Ovary (tissue), 3 donors: ENCODE measurements around the gene KIFC1.

Experiments
- POLR2A ChIP-seq: fragments of 450-650 bp; IDR thresholded peaks from one replicate; pipeline ENCODE4 v1.6.1; 2017; ENCODE audit warnings: antibody characterized with exemption, mild to moderate bottlenecking, moderate library complexity
- TF ChIP-seq, protein P1 (sequence below), 3 donors: fragments of 450-650 bp in 2 of 3; fragments of 200-600 bp in 1 of 3; IDR thresholded peaks; one replicate each; pipeline versions ENCODE4 v1.5.1 to v1.8.0; 2016 to 2022; ENCODE audit warnings: antibody characterized with exemption in 3 of 3, mild to moderate bottlenecking in 1 of 3
- donor health status: DM: no; HTN: no; CAD: no.

DNA sequence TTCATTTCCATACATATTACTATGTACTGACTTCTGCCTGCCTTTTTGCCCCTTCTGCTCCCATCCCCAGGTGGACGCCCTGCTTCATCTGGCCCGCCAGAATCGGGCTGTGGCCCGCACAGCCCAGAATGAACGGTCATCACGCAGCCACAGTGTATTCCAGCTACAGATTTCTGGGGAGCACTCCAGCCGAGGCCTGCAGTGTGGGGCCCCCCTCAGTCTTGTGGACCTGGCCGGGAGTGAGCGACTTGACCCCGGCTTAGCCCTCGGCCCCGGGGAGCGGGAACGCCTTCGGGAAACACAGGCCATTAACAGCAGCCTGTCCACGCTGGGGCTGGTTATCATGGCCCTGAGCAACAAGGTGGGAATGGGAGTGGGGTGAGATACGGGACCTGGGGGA is 14.5 kb downstream of the KIFC1 start:
- no peak for TF ChIP-seq POLR2A
- TF ChIP-seq, protein P1, sequence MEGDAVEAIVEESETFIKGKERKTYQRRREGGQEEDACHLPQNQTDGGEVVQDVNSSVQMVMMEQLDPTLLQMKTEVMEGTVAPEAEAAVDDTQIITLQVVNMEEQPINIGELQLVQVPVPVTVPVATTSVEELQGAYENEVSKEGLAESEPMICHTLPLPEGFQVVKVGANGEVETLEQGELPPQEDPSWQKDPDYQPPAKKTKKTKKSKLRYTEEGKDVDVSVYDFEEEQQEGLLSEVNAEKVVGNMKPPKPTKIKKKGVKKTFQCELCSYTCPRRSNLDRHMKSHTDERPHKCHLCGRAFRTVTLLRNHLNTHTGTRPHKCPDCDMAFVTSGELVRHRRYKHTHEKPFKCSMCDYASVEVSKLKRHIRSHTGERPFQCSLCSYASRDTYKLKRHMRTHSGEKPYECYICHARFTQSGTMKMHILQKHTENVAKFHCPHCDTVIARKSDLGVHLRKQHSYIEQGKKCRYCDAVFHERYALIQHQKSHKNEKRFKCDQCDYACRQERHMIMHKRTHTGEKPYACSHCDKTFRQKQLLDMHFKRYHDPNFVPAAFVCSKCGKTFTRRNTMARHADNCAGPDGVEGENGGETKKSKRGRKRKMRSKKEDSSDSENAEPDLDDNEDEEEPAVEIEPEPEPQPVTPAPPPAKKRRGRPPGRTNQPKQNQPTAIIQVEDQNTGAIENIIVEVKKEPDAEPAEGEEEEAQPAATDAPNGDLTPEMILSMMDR (IDR thresholded peaks at IDR 0.05): no peak
